HG03342 (cell line): Measurements from ENCODE around the gene LRFN3.
"Not testable (repeated sequence)": the region's sequence is repeated elsewhere in the genome, so short reads cannot be mapped to it uniquely, and the experiment has no call there.

Source experiments
- ATAC-seq: cut with Tn5 transposase; IDR thresholded peaks from one replicate; pipeline ENCODE4 v1.9.1; 2021; ENCODE audit warnings: mild to moderate bottlenecking, moderate library complexity; ENCODE audit not compliant: unreplicated experiment

The LRFN3 gene

GRCh38 chr19:35935911-35936737 lies at the start of gene LRFN3:
LRFN3 (plus strand) TSS chr19:35936374; CDS start chr19:35939426, 3,052 bp downstream.
- no peak for ATAC-seq

GRCh38 chr19:35887197-35887596 lies 49.0 kb upstream of the LRFN3 start:
- no peak for ATAC-seq

GRCh38 chr19:35888398-35888797 lies 47.8 kb upstream of the LRFN3 start:
- ATAC-seq = no peak

- ATAC-seq = no peak
These were observed 46.6 kb upstream of the LRFN3 start for GRCh38 chr19:35889370-35890112.

- no peak for ATAC-seq
These were observed 46.0 kb upstream of the LRFN3 start for GRCh38 chr19:35890113-35890650.

GRCh38 chr19:35891819-35892218 lies 44.4 kb upstream of the LRFN3 start:
- ATAC-seq = not testable (repeated sequence)

- no peak for ATAC-seq
These were observed 41.8 kb upstream of the LRFN3 start for GRCh38 chr19:35894342-35894741.

GRCh38 chr19:35895911-35896642 lies 40.1 kb upstream of the LRFN3 start:
- no peak for ATAC-seq

- no peak for ATAC-seq
These were observed 39.5 kb upstream of the LRFN3 start for GRCh38 chr19:35896643-35897040.

- ATAC-seq = no peak
These were observed 38.3 kb upstream of the LRFN3 start for GRCh38 chr19:35897706-35898451.

GRCh38 chr19:35898499-35898809 lies 37.7 kb upstream of the LRFN3 start:
- no peak for ATAC-seq

- no peak for ATAC-seq
These were observed 36.5 kb upstream of the LRFN3 start for GRCh38 chr19:35899547-35900214.

GRCh38 chr19:35901055-35901644 lies 35.0 kb upstream of the LRFN3 start:
- ATAC-seq = no peak

- ATAC-seq = no peak
These were observed 34.1 kb upstream of the LRFN3 start, which contains the start of gene HCST for GRCh38 chr19:35901854-35902661. HCST (plus strand) TSS chr19:35902529; CDS start chr19:35902594, 65 bp downstream.

GRCh38 chr19:35902870-35903475 lies 33.2 kb upstream of the LRFN3 start:
- no peak for ATAC-seq

- peak; percentile 37 for ATAC-seq
These were observed 32.5 kb upstream of the LRFN3 start for GRCh38 chr19:35903550-35904179.

GRCh38 chr19:35904311-35905068 lies 31.7 kb upstream of the LRFN3 start:
- no peak for ATAC-seq
